Keratinocyte (primary cell): ENCODE measurements around the gene LHPP.

Source experiments
- EZH2 ChIP-seq: IDR thresholded peaks from one replicate; pipeline ENCODE4 v1.6.1; 2012; ENCODE audit warnings: inconsistent platforms, mild to moderate bottlenecking, low read length, moderate library complexity
- TF ChIP-seq, protein P1 (sequence below), 3 experiments: IDR thresholded peaks in 1 of 3; conservative IDR thresholded peaks in 1 of 3; optimal IDR thresholded peaks in 1 of 3; 2 replicates in 2 of 3; 3 replicates in 1 of 3; pipeline versions ENCODE3 to v1.5.1; 2011; ENCODE audit warnings: low read length in 3 of 3, mild to moderate bottlenecking in 3 of 3, moderate library complexity in 2 of 3, control low read depth in 1 of 3, inconsistent platforms in 1 of 3; ENCODE audit not compliant: insufficient read depth in 2 of 3; ENCODE audit errors: extremely low read depth in 1 of 3

DNA sequence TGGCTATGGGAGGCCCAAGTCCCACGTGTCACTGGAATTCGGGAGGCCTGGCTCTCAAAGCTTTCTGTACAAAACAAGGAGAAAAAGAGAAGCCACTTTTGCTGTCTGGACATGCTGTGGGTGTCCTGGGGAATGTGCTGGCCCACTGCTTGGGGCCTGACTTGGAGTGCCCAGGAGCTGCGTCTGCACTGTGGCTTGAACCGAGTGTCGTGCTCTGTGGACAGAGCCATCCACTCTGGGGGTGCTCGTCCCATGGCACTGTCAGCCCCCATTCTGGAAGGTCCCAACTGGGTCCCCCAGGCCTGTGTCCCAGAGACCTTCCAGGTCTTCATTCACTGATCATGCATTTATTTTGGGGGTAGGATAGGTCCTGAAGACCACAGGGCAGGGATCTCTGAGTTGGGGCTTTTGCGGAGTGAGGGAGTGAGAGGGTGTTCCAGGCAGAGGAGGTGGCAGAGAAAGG, 138.0 kb downstream of the LHPP start:
- TF ChIP-seq, protein P1, sequence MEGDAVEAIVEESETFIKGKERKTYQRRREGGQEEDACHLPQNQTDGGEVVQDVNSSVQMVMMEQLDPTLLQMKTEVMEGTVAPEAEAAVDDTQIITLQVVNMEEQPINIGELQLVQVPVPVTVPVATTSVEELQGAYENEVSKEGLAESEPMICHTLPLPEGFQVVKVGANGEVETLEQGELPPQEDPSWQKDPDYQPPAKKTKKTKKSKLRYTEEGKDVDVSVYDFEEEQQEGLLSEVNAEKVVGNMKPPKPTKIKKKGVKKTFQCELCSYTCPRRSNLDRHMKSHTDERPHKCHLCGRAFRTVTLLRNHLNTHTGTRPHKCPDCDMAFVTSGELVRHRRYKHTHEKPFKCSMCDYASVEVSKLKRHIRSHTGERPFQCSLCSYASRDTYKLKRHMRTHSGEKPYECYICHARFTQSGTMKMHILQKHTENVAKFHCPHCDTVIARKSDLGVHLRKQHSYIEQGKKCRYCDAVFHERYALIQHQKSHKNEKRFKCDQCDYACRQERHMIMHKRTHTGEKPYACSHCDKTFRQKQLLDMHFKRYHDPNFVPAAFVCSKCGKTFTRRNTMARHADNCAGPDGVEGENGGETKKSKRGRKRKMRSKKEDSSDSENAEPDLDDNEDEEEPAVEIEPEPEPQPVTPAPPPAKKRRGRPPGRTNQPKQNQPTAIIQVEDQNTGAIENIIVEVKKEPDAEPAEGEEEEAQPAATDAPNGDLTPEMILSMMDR (optimal IDR thresholded peaks at IDR 0.05 in 1 of 3, IDR thresholded peaks at IDR 0.05 in 1 of 3, conservative IDR thresholded peaks at IDR 0.05 in 1 of 3; ENCODE audit: extremely low read depth in 1 of 3, insufficient read depth in 2 of 3, low read length in 3 of 3): no peak
- no peak for TF ChIP-seq EZH2
